ENCODE data around the gene CACNA2D4.

- no peak for TF ChIP-seq CTCF (IDR thresholded peaks at IDR 0.05; ENCODE audit: low read depth, low read length)
- TF ChIP-seq EZH2phosphoT487 (IDR thresholded peaks at IDR 0.05; ENCODE audit: low read depth): no peak
These were observed 71.7 kb downstream of the CACNA2D4 start for GRCh38 chr12:1846421-1847405.
